H1 (cell line): ENCODE results near the gene IKZF3. TPM values are rescaled to one million over a fixed set of nuclear protein-coding genes. Genes with fewer than 3 reads are reported as not detected.

Experiments
- CTCF ChIA-PET: fragments of 300-600 bp; sonication (Branson Sonifier 250); formaldehyde crosslinking; loops from one replicate; lab custom pipeline; 2021; ENCODE audit not compliant: partially characterized antibody; lab: Charles Lee
- POLR2A ChIA-PET: fragments of 300-600 bp; sonication (Branson Sonifier 250); formaldehyde crosslinking; loops from one replicate; lab custom pipeline; 2021; ENCODE audit warnings: inconsistent platforms; ENCODE audit not compliant: partially characterized antibody; lab: Charles Lee
- DNase-seq, 2 experiments: peaks; one replicate each; pipeline versions ENCODE4 v3.0.0 to v3.0.0-alpha.2; 2010 to 2022; ENCODE audit warnings: low spot score in 2 of 2, low read depth in 1 of 2, mixed read lengths in 1 of 2
- FAIRE-seq: peaks from 2 replicates; lab custom pipeline; 2011; peaks lifted over from hg19 to GRCh38; lab: Jason Lieb, UNC
- H2AFZ ChIP-seq: 2 replicates; pipeline ENCODE4 v1.8.1; 2012; ENCODE audit warnings: low read length, inconsistent platforms
- H2AK5ac ChIP-seq: 2 replicates; pipeline ENCODE4 v1.6.1; 2013; ENCODE audit warnings: low read depth, low read length
- H2BK120ac ChIP-seq: replicated peaks from 2 replicates; pipeline ENCODE3; 2013; ENCODE audit warnings: low read depth, low read length, inconsistent platforms
- H2BK12ac ChIP-seq: 2 replicates; pipeline ENCODE4 v1.6.1; 2013; ENCODE audit warnings: low read depth, low read length
- H2BK15ac ChIP-seq: 2 replicates; pipeline ENCODE4 v1.6.1; 2013; ENCODE audit warnings: low read length
- H2BK20ac ChIP-seq: 2 replicates; pipeline ENCODE4 v1.6.1; 2013; ENCODE audit warnings: low read length
- H2BK5ac ChIP-seq: 2 replicates; pipeline ENCODE4 v1.6.1; 2013; ENCODE audit warnings: low read depth, low read length
- H3K14ac ChIP-seq: 2 replicates; pipeline ENCODE4 v1.6.1; 2013; ENCODE audit warnings: inconsistent platforms; ENCODE audit not compliant: insufficient read length
- H3K18ac ChIP-seq: 2 replicates; pipeline ENCODE4 v1.6.1; 2013; ENCODE audit warnings: low read length; ENCODE audit errors: extremely low read depth
- H3K23ac ChIP-seq: 2 replicates; pipeline ENCODE4 v1.6.1; 2013; ENCODE audit warnings: inconsistent platforms; ENCODE audit not compliant: insufficient read length
- H3K23me2 ChIP-seq: 2 replicates; pipeline ENCODE4 v1.6.1; 2013; ENCODE audit warnings: low read depth, low read length
- H3K27ac ChIP-seq: 2 replicates; pipeline ENCODE4 v1.6.1; 2011; ENCODE audit warnings: low read depth, low read length, inconsistent platforms
- H3K27me3 ChIP-seq, 4 experiments: replicated peaks in 1 of 4; 1 replicate in 1 of 4; 2 replicates in 3 of 4; pipeline versions ENCODE4 v1.6.1 to v1.8.1; 2011 to 2013; ENCODE audit warnings: low read length in 3 of 4, mild to moderate bottlenecking in 3 of 4, inconsistent platforms in 2 of 4, mixed read lengths in 2 of 4, moderate library complexity in 1 of 4; ENCODE audit not compliant: control insufficient read depth in 3 of 4, insufficient read depth in 3 of 4; ENCODE audit errors: extremely low read depth in 1 of 4
- H3K36me3 ChIP-seq, 4 experiments: 2 replicates each; pipeline versions ENCODE4 v1.6.1 to v1.8.1; 2011 to 2013; ENCODE audit warnings: mild to moderate bottlenecking in 4 of 4, low read length in 3 of 4, moderate library complexity in 2 of 4, control low read depth in 1 of 4, inconsistent platforms in 1 of 4; ENCODE audit not compliant: insufficient read depth in 4 of 4, control insufficient read depth in 2 of 4
- H3K4ac ChIP-seq: replicated peaks from 2 replicates; pipeline ENCODE3; 2013; ENCODE audit warnings: low read length, low read depth, mixed read lengths, inconsistent platforms; ENCODE audit not compliant: insufficient read length
- H3K4me1 ChIP-seq, 4 experiments: replicated peaks in 1 of 4; 1 replicate in 1 of 4; 2 replicates in 3 of 4; pipeline versions ENCODE4 v1.6.1 to v1.8.1; 2011 to 2013; ENCODE audit warnings: low read length in 3 of 4, inconsistent platforms in 2 of 4, mixed read lengths in 1 of 4; ENCODE audit not compliant: insufficient read depth in 4 of 4, control insufficient read depth in 3 of 4
- H3K4me2 ChIP-seq, 2 experiments: 2 replicates each; pipeline versions ENCODE4 v1.6.1 to v1.8.1; 2011 to 2013; ENCODE audit warnings: low read depth in 2 of 2, low read length in 2 of 2, control low read depth in 1 of 2, inconsistent platforms in 1 of 2, mild to moderate bottlenecking in 1 of 2; ENCODE audit not compliant: insufficient read depth in 1 of 2
- H3K4me3 ChIP-seq, 4 experiments: fragments of 200-600, 300-600 bp in 1 of 4; sonication (generic), shearing (Covaris generic), sonication (Bioruptor Twin) in 1 of 4; 2 replicates each; pipeline versions ENCODE4 v1.5.1 to v1.8.1; 2011 to 2016; ENCODE audit warnings: low read length in 4 of 4, low read depth in 3 of 4, control low read depth in 2 of 4, inconsistent platforms in 2 of 4, mild to moderate bottlenecking in 2 of 4, mixed read lengths in 1 of 4, moderate library complexity in 1 of 4; ENCODE audit not compliant: insufficient read depth in 2 of 4; ENCODE audit errors: extremely low read depth in 1 of 4
- H3K56ac ChIP-seq: replicated peaks from 2 replicates; pipeline ENCODE3; 2013; ENCODE audit warnings: low read depth, mild to moderate bottlenecking, mixed read lengths, low read length, inconsistent platforms; ENCODE audit not compliant: insufficient read length
- H3K79me1 ChIP-seq: 2 replicates; pipeline ENCODE4 v1.6.1; 2013; ENCODE audit warnings: low read depth, low read length, control low read depth
- H3K79me2 ChIP-seq, 2 experiments: 2 replicates each; pipeline versions ENCODE4 v1.6.1 to v1.8.1; 2012 to 2013; ENCODE audit warnings: low read length in 2 of 2, mild to moderate bottlenecking in 2 of 2, inconsistent platforms in 1 of 2; ENCODE audit not compliant: insufficient read depth in 2 of 2, control insufficient read depth in 1 of 2
- H3K9ac ChIP-seq, 4 experiments: replicated peaks in 1 of 4; 1 replicate in 1 of 4; 2 replicates in 3 of 4; pipeline versions ENCODE4 v1.6.1 to v1.8.1; 2011 to 2013; ENCODE audit warnings: low read depth in 3 of 4, low read length in 3 of 4, control low read depth in 2 of 4, mild to moderate bottlenecking in 2 of 4, moderate library complexity in 2 of 4, inconsistent platforms in 1 of 4; ENCODE audit errors: extremely low read depth in 1 of 4
- H3K9me3 ChIP-seq, 2 experiments: 2 replicates each; pipeline versions ENCODE4 v1.6.1 to v1.8.1; 2012 to 2013; ENCODE audit warnings: mild to moderate bottlenecking in 2 of 2, moderate library complexity in 2 of 2, control low read depth in 1 of 2, inconsistent platforms in 1 of 2, low read depth in 1 of 2, low read length in 1 of 2, mixed read lengths in 1 of 2; ENCODE audit not compliant: insufficient read depth in 2 of 2
- H4K20me1 ChIP-seq, 2 experiments: replicated peaks in 1 of 2; 2 replicates each; pipeline versions ENCODE3 to v1.8.1; 2011 to 2013; ENCODE audit warnings: inconsistent platforms in 2 of 2, low read length in 2 of 2, mild to moderate bottlenecking in 1 of 2; ENCODE audit not compliant: insufficient read depth in 2 of 2, control insufficient read depth in 1 of 2
- H4K5ac ChIP-seq: 2 replicates; pipeline ENCODE4 v1.6.1; 2013; ENCODE audit warnings: low read length, low read depth, mixed read lengths, inconsistent platforms; ENCODE audit not compliant: insufficient read length
- H4K8ac ChIP-seq: 2 replicates; pipeline ENCODE4 v1.8.0; 2013; ENCODE audit warnings: mild to moderate bottlenecking, moderate library complexity, low read length, inconsistent platforms; ENCODE audit not compliant: insufficient read depth; ENCODE audit errors: extremely low read depth
- H4K91ac ChIP-seq: replicated peaks from 2 replicates; pipeline ENCODE3; 2013; ENCODE audit warnings: low read length, mixed read lengths, inconsistent platforms; ENCODE audit not compliant: insufficient read length
- HDAC6 ChIP-seq: IDR thresholded peaks from one replicate; pipeline ENCODE4 v1.7.1; 2012; ENCODE audit warnings: low read depth, mild to moderate bottlenecking, inconsistent platforms, low read length, moderate library complexity
- JUND ChIP-seq: IDR thresholded peaks from 2 replicates; pipeline ENCODE4 v1.6.1; 2011; ENCODE audit warnings: mild to moderate bottlenecking, improper control_type of control experiment, low read length
- NRF1 ChIP-seq: IDR thresholded peaks from 2 replicates; pipeline ENCODE4 v1.6.1; 2011; ENCODE audit warnings: mild to moderate bottlenecking, low read depth, low read length, improper control_type of control experiment
- POLR2AphosphoS5 ChIP-seq: IDR thresholded peaks from 2 replicates; pipeline ENCODE4 v1.6.1; 2011; ENCODE audit warnings: low read depth, low read length
- SIX5 ChIP-seq: IDR thresholded peaks from 2 replicates; pipeline ENCODE4 v1.6.1; 2011; ENCODE audit warnings: mild to moderate bottlenecking, low read depth, low read length
- WGBS, 2 experiments: shearing (Covaris generic) in 1 of 2; methylation state at CpG; one replicate each; pipeline versions ENCODE4 v1.1.6 to v1.1.7; 2013 to 2015; ENCODE audit warnings: low lambda C conversion rate in 2 of 2, mixed read lengths in 2 of 2, inconsistent platforms in 1 of 2, low coverage in 1 of 2, missing lambda C conversion rate in 1 of 2; ENCODE audit not compliant: insufficient replicate concordance in 2 of 2, insufficient coverage in 1 of 2, insufficient read length in 1 of 2; ENCODE audit errors: extremely low coverage in 1 of 2, missing lambda C conversion rate in 1 of 2; 5-methylcytosine and 5-hydroxymethylcytosine counted together
- polyA plus RNA-seq, 7 experiments: library from polyadenylated mRNA; depleted of rRNA in 3 of 7; stranded (reverse) in 5 of 7; unstranded in 2 of 7; fragments of >200 nt in 5 of 7; fragments of 200-250 nt in 2 of 7; gene quantifications; 1 replicate in 5 of 7; 2 replicates in 1 of 7; 4 replicates in 1 of 7; pipeline versions ENCODE4 v1.2.1 to v1.2.3, GENCODE V29; 2011 to 2013; ENCODE audit warnings: missing spikeins in 2 of 7, mixed read lengths in 2 of 7
- total RNA-seq: library from RNA; stranded (reverse); fragmentation: NEBNext Ultra II Directional; extraction: Animal tissue kit (Norgen Biotek cat#: 25700); gene quantifications from 2 replicates; pipeline ENCODE4 v1.2.1, GENCODE V29; 2021

Gene IKZF3
- total and polyA plus RNA-seq, 2 of the 8 experiments (the other 6 are each of a cell fraction or from before 2014, with no cell fraction given), result 0.23 to 0.56 TPM

GRCh38 chr17:39828443-39828842 lies 35.7 kb downstream of the IKZF3 start:
- Histone ChIP-seq H3K4me2 (no peak overlapping the region), H2BK15ac (no peak overlapping the region), H3K9me3 (peaks cover 10 to 16% of the 10 kb centered on the region in 2 experiments; a peak in 3 of 4 replicates), H3K79me2 (no peaks in the 10 kb centered on the region), H2AFZ (no peak overlapping the region), H3K56ac (no peak overlapping the region), H4K8ac (no peak overlapping the region), H4K91ac (no peak overlapping the region), H3K14ac (no peak overlapping the region), H3K4ac (no peak overlapping the region), H4K20me1 (no peaks in the 10 kb centered on the region), H3K23me2 (peaks cover 1% of the 10 kb centered on the region; the same call in 1 of the 2 replicates), H2BK12ac (no peak overlapping the region), H2AK5ac (no peak overlapping the region), H2BK20ac (no peak overlapping the region), H3K27me3 (no peaks in the 10 kb centered on the region), H3K4me3 (no peak overlapping the region), H3K36me3 (no peaks in the 10 kb centered on the region), H3K79me1 (no peaks in the 10 kb centered on the region), H4K5ac (no peak overlapping the region), H3K23ac (no peak overlapping the region)
- POLR2A ChIA-PET, result no interaction called here
- CTCF ChIA-PET, result no interaction called here
- 97% methylated on average over 4 of the region's 4 CpGs; no CpG with 5 or more reads in 1 of the 2 experiments for WGBS, 2 experiments
- FAIRE-seq, result no peak
- TF ChIP-seq JUND, result no peak
- TF ChIP-seq SIX5, result no peak
- TF ChIP-seq POLR2AphosphoS5, result no peak
- TF ChIP-seq HDAC6, result no peak
- TF ChIP-seq NRF1, result no peak
- TF ChIP-seq, all 59 proteins: peak for 0
- H2BK120ac ChIP-seq, result no peak overlapping the region
- H3K18ac ChIP-seq, result no peak overlapping the region
- H2BK5ac ChIP-seq, result no peak overlapping the region
- no peak overlapping the region for H3K9ac ChIP-seq
- DNase-seq, result no peak
- no peaks in the 10 kb centered on the region for H3K4me1 ChIP-seq
- no peak overlapping the region for H3K27ac ChIP-seq
